Measurements from ENCODE around the gene MIX23. TPM values are rescaled to one million over a fixed set of nuclear protein-coding genes. Genes with fewer than 3 reads are reported as not detected.

Gene MIX23
- total RNA-seq, 2 donors from 2014 or later: 17.6 to 36.6 TPM

DNA sequence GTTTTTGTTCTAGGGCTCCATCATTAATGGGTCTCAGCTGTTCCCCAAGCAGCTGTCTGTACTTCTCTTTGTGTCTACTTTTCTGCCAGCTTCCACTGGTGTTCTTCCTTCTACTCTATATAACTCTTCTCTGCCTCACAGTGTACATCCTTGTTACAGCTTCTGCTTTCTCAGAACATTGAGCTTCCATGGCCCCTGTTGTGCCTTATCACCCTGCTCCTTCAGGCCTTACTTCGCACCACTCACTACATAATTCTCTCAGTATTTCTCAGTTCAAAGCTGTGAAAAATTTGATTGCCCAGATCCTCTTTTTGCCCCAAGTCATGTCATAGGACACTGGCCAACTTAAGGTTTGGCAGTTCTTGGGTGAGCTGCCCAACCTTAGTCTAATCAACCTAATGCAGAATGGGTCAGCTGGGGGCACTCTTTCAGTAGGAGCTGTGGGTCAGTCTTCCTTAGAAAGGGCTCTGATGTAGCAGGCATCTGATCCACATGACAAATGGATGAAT, 29.1 kb downstream of the MIX23 start:
- DNase-seq: no peak
- intact Hi-C loops (cut with DNase I): no loop called here
- no peak overlapping the region for H3K4me3 ChIP-seq

DNA sequence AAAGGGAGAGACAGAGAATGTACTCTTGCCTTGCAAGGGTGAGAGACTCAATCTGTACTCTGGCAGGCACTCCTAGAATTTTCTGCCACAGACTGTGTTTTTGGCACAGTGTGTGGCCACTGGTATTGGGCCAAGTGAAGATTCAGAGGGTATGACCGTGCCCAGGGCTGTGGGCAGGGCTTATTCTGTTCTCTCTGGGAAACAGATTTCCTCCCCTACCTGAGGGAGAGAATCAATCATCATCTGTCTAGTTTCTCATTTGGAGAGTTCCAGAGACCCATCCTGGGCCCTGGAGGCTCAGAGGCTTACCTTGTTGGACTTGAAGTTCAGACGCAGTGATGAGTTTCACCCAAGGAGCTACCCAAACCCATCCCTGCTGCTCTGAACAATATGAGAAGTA, 29.8 kb downstream of the MIX23 start:
- intact Hi-C loops (cut with DNase I): no loop called here
- no peak for DNase-seq
- TF ChIP-seq, protein P1, sequence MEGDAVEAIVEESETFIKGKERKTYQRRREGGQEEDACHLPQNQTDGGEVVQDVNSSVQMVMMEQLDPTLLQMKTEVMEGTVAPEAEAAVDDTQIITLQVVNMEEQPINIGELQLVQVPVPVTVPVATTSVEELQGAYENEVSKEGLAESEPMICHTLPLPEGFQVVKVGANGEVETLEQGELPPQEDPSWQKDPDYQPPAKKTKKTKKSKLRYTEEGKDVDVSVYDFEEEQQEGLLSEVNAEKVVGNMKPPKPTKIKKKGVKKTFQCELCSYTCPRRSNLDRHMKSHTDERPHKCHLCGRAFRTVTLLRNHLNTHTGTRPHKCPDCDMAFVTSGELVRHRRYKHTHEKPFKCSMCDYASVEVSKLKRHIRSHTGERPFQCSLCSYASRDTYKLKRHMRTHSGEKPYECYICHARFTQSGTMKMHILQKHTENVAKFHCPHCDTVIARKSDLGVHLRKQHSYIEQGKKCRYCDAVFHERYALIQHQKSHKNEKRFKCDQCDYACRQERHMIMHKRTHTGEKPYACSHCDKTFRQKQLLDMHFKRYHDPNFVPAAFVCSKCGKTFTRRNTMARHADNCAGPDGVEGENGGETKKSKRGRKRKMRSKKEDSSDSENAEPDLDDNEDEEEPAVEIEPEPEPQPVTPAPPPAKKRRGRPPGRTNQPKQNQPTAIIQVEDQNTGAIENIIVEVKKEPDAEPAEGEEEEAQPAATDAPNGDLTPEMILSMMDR (IDR thresholded peaks at IDR 0.05): no peak
- TF ChIP-seq POLR2A (IDR thresholded peaks at IDR 0.05): no peak
- 52 to 53% methylated on average over 2 of the region's 2 CpGs for whole genome bisulfite sequencing, 2 donors
- Histone ChIP-seq H3K27me3 (no peaks in the 10 kb centered on the region), H3K4me3 (no peak overlapping the region), H3K4me1 (peaks cover 5% of the 10 kb centered on the region), H3K9me3 (no peaks in the 10 kb centered on the region), H3K36me3 (replicated peaks in 1 of 2; ENCODE audit: insufficient read depth in 1 of 2, low read depth in 2 of 2) (no peaks in the 10 kb centered on the region), H3K27ac (no peak overlapping the region)
- no peak for ATAC-seq

More for the DNA sequence above, 29.1 kb downstream of the MIX23 start:
- TF ChIP-seq POLR2A (IDR thresholded peaks at IDR 0.05): no peak
- Histone ChIP-seq H3K36me3 (replicated peaks in 1 of 2; ENCODE audit: insufficient read depth in 1 of 2, low read depth in 2 of 2) (peaks cover 0 to 2% of the 10 kb centered on the region in 2 donors), H3K4me1 (peaks cover 5% of the 10 kb centered on the region), H3K9me3 (no peaks in the 10 kb centered on the region), H3K27me3 (no peaks in the 10 kb centered on the region), H3K27ac (no peak overlapping the region)
- ATAC-seq: no peak
- 94 to 96% methylated on average over 1 of the region's 1 CpG for WGBS, 2 donors

DNA sequence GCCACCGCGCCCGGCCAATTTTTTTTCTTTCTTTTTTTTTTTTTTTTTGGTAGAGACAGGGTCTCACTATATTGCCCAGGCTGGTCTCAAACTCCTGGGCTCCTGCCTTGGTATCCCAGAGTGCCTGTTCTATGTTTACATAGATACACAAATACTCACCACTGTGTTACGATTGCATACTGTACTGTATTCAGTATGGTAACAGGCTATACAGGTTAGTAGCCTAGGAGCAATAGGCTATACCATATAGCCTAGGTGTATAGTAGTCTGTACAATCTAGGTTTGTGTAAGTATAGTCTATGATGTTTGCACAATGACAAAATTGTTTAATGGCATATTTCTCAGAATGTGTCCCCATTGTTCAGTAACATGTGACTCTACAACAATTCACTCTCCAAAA, 31.4 kb downstream of the MIX23 start:
- DNase-seq (no peak), ATAC-seq (no peak)
- Histone ChIP-seq H3K9me3 (no peaks in the 10 kb centered on the region), H3K4me3 (no peak overlapping the region), H3K27me3 (no peaks in the 10 kb centered on the region), H3K36me3 (replicated peaks in 1 of 2; ENCODE audit: insufficient read depth in 1 of 2, low read depth in 2 of 2) (no peaks in the 10 kb centered on the region), H3K4me1 (peaks cover 4% of the 10 kb centered on the region), H3K27ac (no peak overlapping the region)
- WGBS, 2 donors: 86 to 87% methylated on average over 4 of the region's 4 CpGs
- intact Hi-C loops (cut with DNase I): no loop called here
- no peak for TF ChIP-seq POLR2A (IDR thresholded peaks at IDR 0.05)
- TF ChIP-seq, protein P1 (IDR thresholded peaks at IDR 0.05): no peak

DNA sequence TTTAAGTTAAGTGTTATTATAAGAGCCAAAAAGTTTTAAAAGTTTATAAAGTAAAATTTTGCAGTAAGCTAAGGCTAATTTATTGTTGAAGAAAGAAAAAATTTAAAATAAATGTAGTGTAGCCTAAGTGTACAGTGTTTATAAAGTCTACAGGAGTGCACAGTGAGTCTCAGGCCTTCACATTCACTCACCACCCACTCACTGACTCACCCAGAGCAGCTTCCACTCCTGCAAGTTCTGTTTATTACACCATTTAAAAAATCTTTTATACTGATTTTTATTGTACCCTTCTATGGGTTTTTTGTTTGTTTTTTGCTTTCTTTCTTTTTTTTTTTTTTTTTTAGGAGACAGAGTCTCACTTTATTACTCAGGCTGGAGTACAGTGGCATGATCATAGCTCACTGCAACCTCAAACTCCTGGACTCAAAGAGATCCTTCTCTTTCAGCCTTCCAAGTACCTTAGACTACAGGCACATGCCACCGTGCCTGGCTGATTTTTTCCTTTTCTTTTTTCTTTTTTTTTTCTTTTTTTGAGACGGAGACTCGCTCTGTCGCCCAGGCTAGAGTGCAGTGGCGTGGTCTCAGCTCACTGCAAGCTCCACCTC, 32.1 kb downstream of the MIX23 start:
- no peak for DNase-seq
- H3K4me1 ChIP-seq: no peaks in the 10 kb centered on the region
- H3K4me3 ChIP-seq: no peak overlapping the region
- 88 to 93% methylated on average over 4 to 5 of the region's 5 CpGs for WGBS, 2 donors
- TF ChIP-seq POLR2A (IDR thresholded peaks at IDR 0.05): no peak
- TF ChIP-seq, protein P1 (IDR thresholded peaks at IDR 0.05): no peak
- H3K36me3 ChIP-seq (replicated peaks in 1 of 2; ENCODE audit: insufficient read depth in 1 of 2, low read depth in 2 of 2): no peaks in the 10 kb centered on the region
- H3K9me3 ChIP-seq: no peaks in the 10 kb centered on the region
- no peak for ATAC-seq
- H3K27ac ChIP-seq: no peak overlapping the region
- no peaks in the 10 kb centered on the region for H3K27me3 ChIP-seq
- intact Hi-C loops (cut with DNase I): no loop called here

DNA sequence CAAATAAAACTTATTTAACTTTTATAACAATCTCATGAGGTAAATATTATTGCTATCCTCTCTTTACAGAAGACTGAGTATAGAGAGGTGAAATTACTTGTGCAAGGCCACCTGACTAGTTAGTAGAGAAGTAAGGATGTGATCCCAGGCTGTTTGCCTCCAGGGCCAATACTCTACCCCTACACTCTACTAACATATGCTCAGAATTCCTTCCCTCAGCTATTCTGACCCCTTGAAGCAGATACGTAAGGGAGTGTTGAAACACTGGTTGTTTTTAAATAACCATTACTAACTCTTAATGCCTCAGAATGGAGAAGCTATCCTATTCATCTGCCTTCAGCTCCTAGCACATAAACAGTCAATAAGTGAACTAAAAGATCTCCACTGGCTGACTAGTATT, 33.9 kb downstream of the MIX23 start:
- no peaks in the 10 kb centered on the region for H3K9me3 ChIP-seq
- H3K27me3 ChIP-seq: no peaks in the 10 kb centered on the region
- no peaks in the 10 kb centered on the region for H3K4me1 ChIP-seq
- no peak for ATAC-seq
- WGBS, 2 donors: 92 to 100% methylated on average over 1 of the region's 1 CpG
- TF ChIP-seq POLR2A (IDR thresholded peaks at IDR 0.05): no peak
- TF ChIP-seq, protein P1 (IDR thresholded peaks at IDR 0.05): no peak
- no peaks in the 10 kb centered on the region for H3K36me3 ChIP-seq (replicated peaks in 1 of 2; ENCODE audit: insufficient read depth in 1 of 2, low read depth in 2 of 2)
- H3K27ac ChIP-seq: no peak overlapping the region
- no peak overlapping the region for H3K4me3 ChIP-seq
- intact Hi-C loops (cut with DNase I): no loop called here
- DNase-seq: no peak

All from body of pancreas (tissue), 4 donors.